GM12878 (cell line): Measurements from ENCODE around the gene FAM161A.

Source experiments
- NBN ChIP-seq: fragments of 450-650 bp; IDR thresholded peaks from 2 replicates; pipeline ENCODE4 v1.6.1; 2016
- NRF1 ChIP-seq: conservative IDR thresholded peaks from 2 replicates; pipeline ENCODE4 v1.6.1; 2011; ENCODE audit warnings: mild to moderate bottlenecking, low read depth, low read length, improper control_type of control experiment
- POLR2A ChIP-seq: IDR thresholded peaks from 2 replicates; pipeline ENCODE4 v1.6.1; 2011; ENCODE audit warnings: low read depth, mild to moderate bottlenecking, low read length
- SREBF2 ChIP-seq: IDR thresholded peaks from 2 replicates; pipeline ENCODE4 v1.6.1; 2012; ENCODE audit warnings: mild to moderate bottlenecking, low read length
- TF ChIP-seq, protein P1 (sequence below): fragments of 150-350 bp; IDR thresholded peaks from 2 replicates; pipeline ENCODE4 v1.6.1; 2016; ENCODE audit warnings: low read depth, low read length
- TF ChIP-seq, protein P2 (sequence below): fragments of 450-650 bp; IDR thresholded peaks from 2 replicates; pipeline ENCODE4 v1.6.1; 2014; ENCODE audit warnings: mild to moderate bottlenecking

DNA sequence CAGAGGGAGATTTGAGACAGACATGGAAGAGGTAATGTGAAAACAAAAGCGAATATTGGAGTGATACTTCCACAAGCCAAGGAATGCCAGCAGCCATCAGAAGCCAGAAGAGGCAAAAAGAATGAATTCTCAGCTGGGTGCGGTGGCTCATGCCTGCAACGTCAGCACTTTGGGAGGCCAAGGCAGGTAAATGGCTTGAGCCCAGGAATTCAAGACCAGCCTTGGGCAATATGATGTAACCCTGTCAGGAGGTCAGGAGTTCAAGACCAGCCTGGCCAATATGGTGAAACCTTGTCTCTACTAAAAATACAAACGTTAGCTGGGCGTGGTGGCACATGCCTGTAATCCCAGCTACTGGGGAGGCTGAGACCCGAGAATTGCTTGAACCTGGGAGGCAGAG, 54.8 kb downstream of the FAM161A start:
- TF ChIP-seq SREBF2 = no peak
- no peak for TF ChIP-seq NRF1
- no peak for TF ChIP-seq POLR2A
- TF ChIP-seq, protein P1, sequence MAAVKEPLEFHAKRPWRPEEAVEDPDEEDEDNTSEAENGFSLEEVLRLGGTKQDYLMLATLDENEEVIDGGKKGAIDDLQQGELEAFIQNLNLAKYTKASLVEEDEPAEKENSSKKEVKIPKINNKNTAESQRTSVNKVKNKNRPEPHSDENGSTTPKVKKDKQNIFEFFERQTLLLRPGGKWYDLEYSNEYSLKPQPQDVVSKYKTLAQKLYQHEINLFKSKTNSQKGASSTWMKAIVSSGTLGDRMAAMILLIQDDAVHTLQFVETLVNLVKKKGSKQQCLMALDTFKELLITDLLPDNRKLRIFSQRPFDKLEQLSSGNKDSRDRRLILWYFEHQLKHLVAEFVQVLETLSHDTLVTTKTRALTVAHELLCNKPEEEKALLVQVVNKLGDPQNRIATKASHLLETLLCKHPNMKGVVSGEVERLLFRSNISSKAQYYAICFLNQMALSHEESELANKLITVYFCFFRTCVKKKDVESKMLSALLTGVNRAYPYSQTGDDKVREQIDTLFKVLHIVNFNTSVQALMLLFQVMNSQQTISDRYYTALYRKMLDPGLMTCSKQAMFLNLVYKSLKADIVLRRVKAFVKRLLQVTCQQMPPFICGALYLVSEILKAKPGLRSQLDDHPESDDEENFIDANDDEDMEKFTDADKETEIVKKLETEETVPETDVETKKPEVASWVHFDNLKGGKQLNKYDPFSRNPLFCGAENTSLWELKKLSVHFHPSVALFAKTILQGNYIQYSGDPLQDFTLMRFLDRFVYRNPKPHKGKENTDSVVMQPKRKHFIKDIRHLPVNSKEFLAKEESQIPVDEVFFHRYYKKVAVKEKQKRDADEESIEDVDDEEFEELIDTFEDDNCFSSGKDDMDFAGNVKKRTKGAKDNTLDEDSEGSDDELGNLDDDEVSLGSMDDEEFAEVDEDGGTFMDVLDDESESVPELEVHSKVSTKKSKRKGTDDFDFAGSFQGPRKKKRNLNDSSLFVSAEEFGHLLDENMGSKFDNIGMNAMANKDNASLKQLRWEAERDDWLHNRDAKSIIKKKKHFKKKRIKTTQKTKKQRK = no peak
- TF ChIP-seq, protein P2, sequence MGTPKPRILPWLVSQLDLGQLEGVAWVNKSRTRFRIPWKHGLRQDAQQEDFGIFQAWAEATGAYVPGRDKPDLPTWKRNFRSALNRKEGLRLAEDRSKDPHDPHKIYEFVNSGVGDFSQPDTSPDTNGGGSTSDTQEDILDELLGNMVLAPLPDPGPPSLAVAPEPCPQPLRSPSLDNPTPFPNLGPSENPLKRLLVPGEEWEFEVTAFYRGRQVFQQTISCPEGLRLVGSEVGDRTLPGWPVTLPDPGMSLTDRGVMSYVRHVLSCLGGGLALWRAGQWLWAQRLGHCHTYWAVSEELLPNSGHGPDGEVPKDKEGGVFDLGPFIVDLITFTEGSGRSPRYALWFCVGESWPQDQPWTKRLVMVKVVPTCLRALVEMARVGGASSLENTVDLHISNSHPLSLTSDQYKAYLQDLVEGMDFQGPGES = no peak
- TF ChIP-seq NBN = no peak
